ENCODE measurements around the gene SLC35E1.

The SLC35E1 gene

DNA sequence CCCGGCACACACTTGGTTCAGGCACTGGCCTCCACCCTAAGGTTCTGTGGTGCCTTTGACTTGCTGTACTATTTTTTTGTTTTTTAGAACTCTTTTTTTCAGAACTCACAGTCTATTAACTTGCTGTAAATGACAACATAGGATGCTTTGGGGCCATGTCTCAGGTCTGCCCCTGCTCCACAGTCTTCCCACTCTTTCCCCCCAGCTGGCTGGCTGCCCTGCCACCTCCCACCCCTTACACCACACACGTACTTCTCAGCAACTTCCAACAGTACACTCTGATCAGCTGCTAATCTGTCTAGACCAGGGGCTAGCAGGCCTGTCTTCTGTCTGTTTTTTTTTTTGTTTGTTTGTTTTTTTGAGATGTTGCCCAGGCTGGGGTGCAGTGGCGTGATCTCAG lies 67.9 kb downstream of the SLC35E1 start:
- in situ Hi-C loops (cut with HindIII; ENCODE audit: low sequenced_read_pairs) = no loop called here

Measured in DLD1 (cell line).